Measurements from ENCODE around the gene FHIT.
"Not testable (repeated sequence)": the region's sequence is repeated elsewhere in the genome, so short reads cannot be mapped to it uniquely, and the experiment has no call there.

Gene FHIT

GRCh38 chr3:60598671-60599070 is 652.6 kb downstream of the FHIT start:
- no peak for DNase-seq

DNA sequence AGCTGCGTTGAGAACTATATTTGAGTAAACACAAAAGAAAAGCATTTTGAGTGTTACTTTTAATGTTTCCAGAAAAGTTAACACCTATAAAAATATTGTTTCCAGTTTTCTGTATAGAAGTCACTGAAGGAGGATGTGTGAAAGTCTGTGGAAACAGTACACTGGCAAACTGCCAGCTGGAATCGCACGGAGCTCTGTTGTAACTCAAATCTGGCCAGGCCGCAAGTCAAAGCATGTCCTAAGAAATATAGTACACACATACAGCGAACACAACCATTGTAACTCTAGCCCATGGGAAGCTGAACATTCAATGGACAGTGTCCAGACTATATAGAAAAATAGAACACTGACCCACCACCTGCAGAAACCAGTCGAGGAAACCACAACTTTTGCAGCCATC is 657.2 kb downstream of the FHIT start:
- DNase-seq, result no peak

- no peak for DNase-seq
Measured at GRCh38 chr3:60591267-60591666, 660.0 kb downstream of the FHIT start.

DNA sequence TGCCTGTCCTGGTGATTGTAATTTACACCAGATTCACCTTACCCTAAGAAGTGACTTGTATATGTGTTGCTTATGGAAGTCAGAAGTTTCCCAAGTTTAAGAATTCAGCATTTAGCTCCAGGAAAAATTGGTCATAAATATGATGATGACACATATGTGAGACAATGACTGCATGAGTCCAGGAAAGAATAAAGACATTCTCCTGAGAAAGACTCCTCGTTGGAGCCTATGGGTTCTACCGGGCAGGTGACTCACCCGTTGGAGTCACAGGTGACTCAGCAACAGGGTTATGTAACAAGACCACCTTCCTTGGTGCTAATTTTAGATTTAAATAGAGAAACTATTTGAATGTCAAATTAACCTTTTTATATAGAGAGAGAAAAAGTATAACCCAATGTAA is 662.4 kb downstream of the FHIT start:
- no peak for DNase-seq

GRCh38 chr3:60585918-60586317 is 665.3 kb downstream of the FHIT start:
- DNase-seq, result no peak

DNA sequence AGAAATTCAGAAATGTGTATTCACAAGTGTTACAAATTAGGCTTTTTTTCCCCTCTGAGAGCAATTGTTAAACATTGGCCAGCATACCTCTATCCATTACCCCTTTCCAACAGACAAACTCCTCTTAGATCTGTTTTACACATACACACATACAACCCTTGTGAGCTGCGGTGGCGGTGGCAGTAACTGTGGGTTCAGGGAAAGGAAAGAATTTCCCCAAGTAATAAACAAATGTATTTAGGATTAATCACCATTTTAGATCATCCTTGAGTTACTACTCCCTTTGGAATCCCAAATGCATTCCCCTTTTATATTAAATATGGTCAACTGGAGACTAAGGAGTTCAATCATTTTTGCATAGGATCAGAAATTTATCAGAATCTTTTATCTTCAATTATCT is 667.0 kb downstream of the FHIT start:
- DNase-seq, result no peak

DNA sequence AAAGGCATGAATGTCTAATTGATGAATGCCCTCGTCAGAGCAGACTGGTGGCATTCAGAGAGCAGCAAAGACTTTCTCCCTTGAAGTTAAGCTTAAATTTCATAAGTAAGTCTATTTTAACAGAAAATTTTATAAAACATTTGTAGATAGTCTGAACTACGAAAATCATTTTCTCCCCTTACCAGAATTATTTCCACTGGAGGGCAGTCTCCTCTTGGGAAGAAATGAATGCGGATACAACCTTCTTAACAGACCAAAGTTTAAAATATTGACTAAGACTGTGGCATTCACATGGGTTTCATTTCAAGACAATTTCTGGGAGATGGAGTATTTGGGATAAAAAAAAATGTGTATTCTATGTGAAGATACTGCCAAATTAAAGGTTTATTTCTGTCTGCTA is 669.0 kb downstream of the FHIT start:
- no peak for DNase-seq

- no peak for DNase-seq
Measured at GRCh38 chr3:60580809-60581208, 670.4 kb downstream of the FHIT start.

DNA sequence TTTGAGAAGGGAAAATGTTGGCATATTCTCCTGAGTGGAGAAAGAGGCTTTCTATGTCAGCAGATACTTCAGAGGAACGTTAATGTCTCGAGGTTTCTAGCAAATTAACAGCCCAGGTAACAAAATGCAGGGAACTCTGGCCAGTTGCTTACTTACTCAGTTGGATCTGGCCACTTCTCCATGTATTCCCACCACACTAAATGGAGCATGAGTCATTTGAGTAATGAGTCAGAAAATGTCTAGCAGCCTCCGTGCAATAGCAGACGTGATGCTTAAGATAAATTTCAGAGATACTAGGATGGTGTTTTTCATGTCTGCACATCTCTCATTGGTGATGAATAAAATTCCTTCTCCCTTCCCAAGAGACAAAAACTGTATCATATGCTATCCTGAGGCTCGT is 671.5 kb downstream of the FHIT start:
- no peak for DNase-seq

GRCh38 chr3:60578936-60579335 is 672.3 kb downstream of the FHIT start:
- no peak for DNase-seq

DNA sequence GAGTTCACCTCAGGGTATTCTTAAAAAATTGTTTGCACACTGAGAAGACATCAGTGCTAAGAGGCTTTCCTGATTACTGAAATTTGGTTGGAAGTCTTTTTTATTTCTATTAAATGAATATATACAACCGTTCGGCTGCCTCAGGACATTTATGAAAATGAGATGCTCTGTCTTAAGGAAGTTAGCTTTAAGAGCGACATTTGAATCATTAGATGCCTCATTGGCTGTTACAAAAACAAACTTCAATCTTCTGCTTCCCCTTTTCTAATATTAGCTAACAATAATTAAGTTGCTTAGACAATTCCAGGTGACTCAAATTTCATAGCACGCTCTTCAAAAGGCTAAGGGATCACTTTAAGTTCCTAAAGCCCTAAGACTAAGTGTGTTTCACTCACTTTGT is 673.7 kb downstream of the FHIT start:
- no peak for DNase-seq

GRCh38 chr3:60575718-60576272 is 675.5 kb downstream of the FHIT start:
- DNase-seq, result no peak

- DNase-seq, result no peak
Measured at GRCh38 chr3:60574046-60574769, 677.0 kb downstream of the FHIT start.

DNA sequence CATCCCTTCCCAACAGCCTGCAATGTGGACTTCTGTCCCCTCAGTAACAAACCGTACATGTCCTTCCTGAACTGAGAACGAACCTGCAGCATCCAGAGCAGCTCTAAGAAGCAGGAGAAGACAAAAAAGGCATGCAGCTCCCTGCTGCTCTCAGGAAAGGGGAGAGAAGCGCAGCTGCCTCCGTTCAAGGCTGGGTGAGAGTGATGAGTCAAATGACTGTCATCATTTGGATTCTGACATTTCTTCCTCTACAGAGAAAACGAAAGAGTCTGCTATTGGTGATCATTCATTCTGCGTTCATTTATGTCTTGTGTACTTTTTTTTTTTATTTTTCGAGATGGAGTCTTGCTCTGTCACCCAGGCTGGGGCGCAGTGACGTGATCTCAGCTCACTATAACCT is 677.8 kb downstream of the FHIT start:
- DNase-seq, result no peak

DNA sequence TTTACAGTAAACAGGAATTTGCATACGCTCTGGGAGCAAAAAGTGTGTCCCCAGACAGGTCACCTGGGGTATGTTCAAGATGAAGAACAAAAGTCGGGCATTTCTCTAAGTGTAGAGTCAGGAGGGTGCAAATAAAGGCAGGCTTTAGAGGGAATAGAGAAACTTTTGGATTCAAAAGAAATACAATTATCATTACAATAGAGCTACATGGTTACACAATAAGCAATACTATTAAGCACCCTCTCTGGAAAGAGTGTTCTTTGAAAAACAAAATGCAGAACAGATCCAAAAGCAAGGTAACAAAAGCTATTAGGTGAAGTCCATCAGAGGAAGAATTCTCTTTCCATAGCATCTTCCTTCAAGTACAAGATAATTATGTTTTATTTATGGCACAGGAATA is 679.7 kb downstream of the FHIT start:
- DNase-seq, result no peak

GRCh38 chr3:60557122-60557521 is 694.1 kb downstream of the FHIT start:
- DNase-seq, result no peak

GRCh38 chr3:60555686-60556354 is 695.4 kb downstream of the FHIT start:
- no peak for DNase-seq

DNA sequence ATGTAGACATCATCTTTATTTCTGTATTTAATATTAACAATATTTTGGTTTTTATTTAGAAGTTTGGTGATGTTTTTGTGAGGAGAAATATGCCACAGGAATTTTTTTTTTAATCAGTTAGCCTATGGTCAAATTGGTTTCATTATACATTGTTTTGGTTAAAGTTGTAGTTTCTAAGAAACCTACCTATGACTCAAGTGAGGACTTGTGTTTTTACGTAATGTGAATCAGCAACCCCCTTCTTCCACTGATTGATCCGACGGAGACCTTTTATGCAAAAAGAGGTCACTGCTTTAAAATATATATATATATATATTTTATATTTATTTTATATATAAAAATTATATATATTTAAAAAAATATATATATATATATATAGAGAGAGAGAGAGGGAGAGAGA is 698.1 kb downstream of the FHIT start:
- no peak for DNase-seq

DNA sequence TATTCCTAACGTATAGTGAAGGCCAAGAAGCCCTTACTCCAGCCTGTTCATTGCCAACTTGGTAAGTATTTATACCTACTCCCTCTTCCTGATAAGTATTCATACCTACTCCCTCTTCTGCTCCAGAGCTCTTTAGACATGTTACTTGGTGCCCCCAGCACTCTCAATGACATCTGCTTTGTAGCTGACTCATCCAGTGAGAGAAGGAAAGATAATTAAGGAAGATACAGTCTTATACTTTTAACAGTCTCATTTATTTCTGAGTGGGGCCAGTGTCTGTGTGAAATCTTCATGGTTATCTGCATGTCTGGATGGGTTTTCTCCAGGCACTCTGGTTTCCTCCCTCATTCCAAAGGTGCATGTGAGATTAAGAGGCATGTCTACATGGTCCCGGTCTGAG is 698.7 kb downstream of the FHIT start:
- no peak for DNase-seq

DNA sequence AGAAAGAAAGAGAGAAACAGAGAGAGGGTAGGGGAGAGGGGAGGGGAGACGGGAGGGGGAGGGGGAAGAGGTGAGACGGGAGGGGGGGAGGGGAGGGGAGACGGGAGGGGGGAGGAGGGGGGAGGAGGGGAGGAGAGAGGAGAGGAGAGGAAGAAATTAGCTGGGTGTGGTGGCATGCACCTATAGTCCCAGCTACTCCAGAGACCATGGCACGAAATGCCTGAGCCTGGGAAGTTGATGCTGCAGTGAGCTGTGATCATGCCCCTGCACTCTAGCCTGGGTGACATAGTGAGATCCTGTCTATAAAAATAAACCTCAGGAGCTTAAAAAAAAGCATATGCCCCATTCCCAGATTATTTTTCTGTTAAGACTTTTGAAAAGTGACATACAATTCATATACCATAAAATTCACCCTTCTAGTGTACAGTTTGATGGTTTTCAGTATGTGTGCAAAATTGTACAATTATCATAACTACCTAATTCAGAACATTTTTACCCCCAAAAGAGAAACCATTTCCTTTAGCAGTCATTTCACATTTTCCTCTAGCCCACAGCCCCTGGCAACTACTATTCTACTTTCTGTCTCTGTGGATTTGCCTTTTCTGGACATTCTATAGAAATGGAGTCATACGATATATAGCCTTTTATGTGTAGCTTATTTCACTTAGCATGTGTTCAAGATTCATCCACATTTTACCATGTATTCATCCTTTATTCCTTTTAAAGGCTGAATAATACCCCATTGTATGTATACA is 699.6 kb downstream of the FHIT start:
- DNase-seq, result no peak

DNA sequence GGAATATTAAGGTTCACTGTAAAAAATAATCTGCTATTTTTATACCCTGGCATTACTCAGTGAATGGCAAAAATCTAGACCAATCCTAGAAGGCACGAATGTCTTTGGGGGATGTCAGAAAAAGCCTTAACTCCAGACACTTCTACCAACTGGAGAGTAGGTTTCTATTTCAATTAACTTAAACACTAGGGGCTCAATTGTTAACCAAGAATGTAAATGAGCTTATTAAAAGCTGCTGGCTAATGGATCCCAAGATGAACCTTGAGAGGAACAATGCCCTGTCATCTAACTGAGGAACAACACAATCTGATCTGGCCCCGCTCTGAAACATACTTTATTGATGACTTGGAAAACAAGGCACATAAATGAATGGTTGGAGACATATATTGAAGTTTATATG is 701.4 kb downstream of the FHIT start:
- DNase-seq, result no peak

DNA sequence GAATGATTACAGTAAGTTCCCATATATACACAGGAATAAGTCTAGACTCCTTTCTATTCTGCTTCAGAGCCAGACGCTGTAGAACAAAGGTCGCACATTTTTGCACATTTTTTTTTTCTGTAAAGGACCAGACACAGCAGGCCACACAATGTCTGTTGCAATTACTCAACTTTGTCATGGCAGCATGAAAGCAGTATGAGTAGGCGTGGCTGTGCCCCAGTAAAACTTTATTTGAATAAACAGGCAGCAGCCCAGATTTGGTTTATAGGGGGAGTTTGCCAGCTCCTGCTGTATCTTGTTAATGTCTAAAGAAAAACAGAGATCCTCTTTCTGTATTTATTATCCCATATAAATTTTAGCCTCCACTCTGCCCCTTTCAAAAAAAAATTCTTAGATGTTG is 708.3 kb downstream of the FHIT start:
- DNase-seq, result no peak

DNA sequence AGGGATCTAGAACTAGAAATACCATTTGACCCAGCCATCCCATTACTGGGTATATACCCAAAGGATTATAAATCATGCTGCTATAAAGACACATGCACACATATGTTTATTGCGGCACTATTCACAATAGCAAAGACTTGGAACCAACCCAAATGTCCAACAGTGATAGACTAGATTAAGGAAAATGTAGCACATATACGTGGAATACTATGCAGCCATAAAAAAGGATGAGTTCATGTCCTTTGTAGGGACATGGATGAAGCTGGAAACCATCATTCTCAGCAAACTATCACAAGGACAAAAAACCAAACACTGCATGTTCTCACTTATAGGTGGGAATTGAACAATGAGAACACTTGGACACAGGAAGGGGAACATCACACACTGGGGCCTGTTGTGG is 711.9 kb downstream of the FHIT start:
- DNase-seq, result not testable (repeated sequence)

GRCh38 chr3:60536420-60536819 is 714.8 kb downstream of the FHIT start:
- no peak for DNase-seq
